ENCODE results near the gene CAPZB.

The CAPZB gene

GRCh38 chr1:19315378-19316198, 169.8 kb downstream of the CAPZB start:
- Histone ChIP-seq H3K9me3 (ENCODE audit: severe bottlenecking) (no peaks in the 10 kb centered on the region), H3K27me3 (ENCODE audit: insufficient read depth, low read depth, severe bottlenecking) (no peaks in the 10 kb centered on the region), H3K27ac (peak overlapping the region; percentile 61), H3K4me3 (ENCODE audit: low read depth, low read length) (no peak overlapping the region), H3K36me3 (peaks cover 22% of the 10 kb centered on the region)
- TF ChIP-seq, protein P1, sequence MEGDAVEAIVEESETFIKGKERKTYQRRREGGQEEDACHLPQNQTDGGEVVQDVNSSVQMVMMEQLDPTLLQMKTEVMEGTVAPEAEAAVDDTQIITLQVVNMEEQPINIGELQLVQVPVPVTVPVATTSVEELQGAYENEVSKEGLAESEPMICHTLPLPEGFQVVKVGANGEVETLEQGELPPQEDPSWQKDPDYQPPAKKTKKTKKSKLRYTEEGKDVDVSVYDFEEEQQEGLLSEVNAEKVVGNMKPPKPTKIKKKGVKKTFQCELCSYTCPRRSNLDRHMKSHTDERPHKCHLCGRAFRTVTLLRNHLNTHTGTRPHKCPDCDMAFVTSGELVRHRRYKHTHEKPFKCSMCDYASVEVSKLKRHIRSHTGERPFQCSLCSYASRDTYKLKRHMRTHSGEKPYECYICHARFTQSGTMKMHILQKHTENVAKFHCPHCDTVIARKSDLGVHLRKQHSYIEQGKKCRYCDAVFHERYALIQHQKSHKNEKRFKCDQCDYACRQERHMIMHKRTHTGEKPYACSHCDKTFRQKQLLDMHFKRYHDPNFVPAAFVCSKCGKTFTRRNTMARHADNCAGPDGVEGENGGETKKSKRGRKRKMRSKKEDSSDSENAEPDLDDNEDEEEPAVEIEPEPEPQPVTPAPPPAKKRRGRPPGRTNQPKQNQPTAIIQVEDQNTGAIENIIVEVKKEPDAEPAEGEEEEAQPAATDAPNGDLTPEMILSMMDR (IDR thresholded peaks at IDR 0.05; ENCODE audit: low read depth, low read length): no peak
- DNase-seq: peak; percentile 68

DNA sequence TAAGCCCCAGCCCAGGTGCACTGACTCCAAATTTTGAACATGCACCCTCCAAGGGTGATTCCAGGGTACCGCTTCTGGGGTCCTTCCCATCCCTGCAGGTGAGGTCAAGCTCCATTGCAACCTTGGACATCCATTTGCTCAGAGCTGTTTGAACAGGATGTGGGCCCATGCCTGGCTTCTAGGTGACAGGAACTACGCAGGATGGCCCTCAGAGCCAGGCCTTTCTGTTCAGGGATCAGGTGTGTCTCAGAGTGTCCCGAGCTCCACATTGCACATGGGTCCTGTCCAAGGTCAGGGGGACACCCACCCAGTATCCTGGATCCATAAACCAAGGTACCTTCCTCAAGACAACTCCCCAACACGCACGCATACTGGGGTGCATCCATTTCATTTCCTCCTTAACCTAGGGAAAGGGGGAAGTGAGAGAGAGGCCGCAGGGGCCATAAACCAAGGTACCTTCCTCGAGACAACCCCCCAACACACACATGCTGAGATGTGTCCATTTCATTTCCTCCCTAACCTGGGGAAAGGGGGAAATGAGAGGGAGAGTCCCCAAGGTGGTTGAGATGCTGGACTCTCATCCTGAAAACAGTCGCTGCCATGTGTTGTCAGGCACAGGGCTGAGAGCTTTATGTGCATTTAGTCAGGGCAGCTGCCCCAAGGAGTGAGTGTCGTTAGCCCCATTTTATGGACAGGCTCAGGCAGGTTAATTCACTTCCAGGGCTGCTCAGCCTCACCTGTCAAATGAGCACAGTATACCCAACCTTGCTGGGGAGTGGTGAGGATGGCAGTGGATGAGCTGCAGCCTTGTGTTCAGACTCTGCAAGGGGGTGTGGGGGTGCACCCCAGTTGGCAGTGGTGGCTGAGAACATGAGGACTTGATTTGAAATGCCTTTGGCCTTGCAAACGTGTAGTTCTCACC, 171.1 kb downstream of the CAPZB start:
- H3K27ac ChIP-seq: no peak overlapping the region
- TF ChIP-seq, protein P1 (IDR thresholded peaks at IDR 0.05; ENCODE audit: low read depth, low read length): no peak

DNA sequence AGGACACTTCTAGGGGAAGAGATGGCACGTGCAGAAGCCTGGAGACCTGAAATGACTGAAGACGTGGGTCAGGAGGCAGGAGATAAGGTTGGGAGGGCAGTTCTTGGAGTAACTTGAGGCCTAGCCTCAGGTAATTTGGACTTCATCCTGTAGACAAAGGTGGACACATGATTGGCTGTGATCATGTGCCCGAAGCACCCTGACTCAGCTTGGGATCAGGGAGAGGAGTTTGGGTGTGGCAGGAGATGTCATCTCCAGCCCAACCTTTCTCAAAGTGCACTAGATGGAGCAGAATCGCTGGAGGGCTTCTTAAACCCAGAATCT, 171.7 kb downstream of the CAPZB start:
- Histone ChIP-seq H3K9me3 (ENCODE audit: severe bottlenecking) (no peaks in the 10 kb centered on the region), H3K27ac (no peak overlapping the region), H3K27me3 (ENCODE audit: insufficient read depth, low read depth, severe bottlenecking) (no peaks in the 10 kb centered on the region), H3K36me3 (peaks cover 34% of the 10 kb centered on the region), H3K4me3 (ENCODE audit: low read depth, low read length) (no peak overlapping the region)
- TF ChIP-seq, protein P1 (IDR thresholded peaks at IDR 0.05; ENCODE audit: low read depth, low read length): no peak
- no peak for DNase-seq

More for the DNA sequence above, 171.1 kb downstream of the CAPZB start:
- DNase-seq: no peak
- no peak overlapping the region for H3K4me3 ChIP-seq (ENCODE audit: low read depth, low read length)
- H3K9me3 ChIP-seq (ENCODE audit: severe bottlenecking): no peaks in the 10 kb centered on the region
- H3K27me3 ChIP-seq (ENCODE audit: insufficient read depth, low read depth, severe bottlenecking): no peaks in the 10 kb centered on the region
- H3K36me3 ChIP-seq: peaks cover 31% of the 10 kb centered on the region

GRCh38 chr1:19312782-19313635, 172.3 kb downstream of the CAPZB start:
- no peaks in the 10 kb centered on the region for H3K9me3 ChIP-seq (ENCODE audit: severe bottlenecking)
- H3K27me3 ChIP-seq (ENCODE audit: insufficient read depth, low read depth, severe bottlenecking): no peaks in the 10 kb centered on the region
- no peak for DNase-seq
- TF ChIP-seq, protein P1 (IDR thresholded peaks at IDR 0.05; ENCODE audit: low read depth, low read length): no peak
- H3K4me3 ChIP-seq (ENCODE audit: low read depth, low read length): peak overlapping the region; percentile 81
- peaks cover 35% of the 10 kb centered on the region for H3K36me3 ChIP-seq
- H3K27ac ChIP-seq: peak overlapping the region; percentile 89

GRCh38 chr1:19311931-19312781, 173.2 kb downstream of the CAPZB start, which contains the start of the genes AKR7A2 and SLC66A1:
Gene AKR7A2 (minus strand): TSS chr1:19312144. CDS start chr1:19312124, 20 bp downstream.
Gene SLC66A1 (plus strand): TSS chr1:19312326. CDS start chr1:19317678, 5,352 bp downstream.
- Histone ChIP-seq H3K4me3 (ENCODE audit: low read depth, low read length) (peak within 1 kb of the TSS; percentile 86), H3K36me3 (peaks cover 38% of the 10 kb centered on the region), H3K27ac (peak within 1 kb of the TSS; percentile 89), H3K27me3 (ENCODE audit: insufficient read depth, low read depth, severe bottlenecking) (no peaks in the 10 kb centered on the region), H3K9me3 (ENCODE audit: severe bottlenecking) (no peaks in the 10 kb centered on the region)
- DNase-seq: peak; percentile 85
- TF ChIP-seq, protein P1 (IDR thresholded peaks at IDR 0.05; ENCODE audit: low read depth, low read length): no peak

Measured in WERI-Rb-1 (cell line).